Frontal cortex (tissue), 4 donors: ENCODE measurements around the gene MAVS. TPM values are rescaled to one million over a fixed set of nuclear protein-coding genes. Genes with fewer than 3 reads are reported as not detected.

Experiments used
- DNase-seq, 2 donors: peaks; one replicate each; pipeline ENCODE4 v3.0.0; 2012; ENCODE audit warnings: low spot score in 2 of 2
- FAIRE-seq: peaks from 2 replicates; lab custom pipeline; 2012; peaks lifted over from hg19 to GRCh38; lab: Jason Lieb, UNC
- total RNA-seq: library from RNA; depleted of rRNA; stranded (reverse); fragments of >200 nt; gene quantifications from one replicate; pipeline ENCODE4 v1.2.3, GENCODE V29; 2014
- donor health status: control.
- donor health status: control.
- donor health status: control.

Gene MAVS
- 6.9 TPM for total RNA-seq

GRCh38 chr20:3846740-3847428, at the start of gene MAVS:
Gene MAVS, plus strand, starts transcription at chr20:3846834. Its CDS starts 7,791 bp downstream, at chr20:3854625.
- DNase-seq (peak; percentile 94 to 96), FAIRE-seq (no peak)

GRCh38 chr20:3797226-3797545, 49.4 kb upstream of the MAVS start:
- FAIRE-seq: no peak
- DNase-seq: no peak

DNA sequence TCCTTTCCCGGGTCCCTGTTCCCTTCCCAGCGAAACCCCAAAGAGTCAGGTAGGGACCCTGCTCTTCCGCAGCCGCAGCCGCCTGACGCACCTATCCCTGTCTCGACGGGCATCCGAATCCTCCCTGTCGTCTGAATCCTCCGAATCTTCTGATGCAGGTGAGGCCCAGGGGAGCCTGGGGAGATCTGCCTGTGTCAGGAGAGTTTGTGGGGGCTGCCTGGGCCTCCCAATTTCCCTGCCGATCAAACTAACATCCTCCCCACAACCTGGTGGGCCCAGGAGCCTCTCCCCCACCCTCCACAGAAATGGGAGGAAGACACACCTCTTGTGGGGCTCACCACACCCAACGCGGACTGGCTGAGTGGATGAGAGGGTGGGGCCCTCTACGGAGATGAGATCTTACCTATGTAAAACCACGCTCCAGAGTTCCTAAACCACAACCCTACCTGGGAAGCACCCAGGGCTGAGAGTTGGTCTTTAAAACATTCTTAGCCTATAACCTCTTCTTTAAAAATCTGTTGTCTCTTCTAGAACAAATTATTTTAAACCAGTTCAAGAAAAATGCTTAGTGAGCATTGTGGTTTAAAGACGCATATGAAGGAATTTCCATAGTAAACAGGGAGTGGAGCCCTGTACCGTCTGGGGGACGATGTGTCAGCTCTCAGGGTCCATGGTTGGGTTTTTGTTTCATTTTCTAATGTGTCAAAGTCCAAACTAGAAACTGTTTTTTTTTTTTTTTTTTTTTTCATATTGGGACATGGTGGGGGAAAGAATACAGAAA, 48.9 kb upstream of the MAVS start:
- no peak for FAIRE-seq
- DNase-seq: no peak

- FAIRE-seq: no peak
These were observed 48.3 kb upstream of the MAVS start for GRCh38 chr20:3798373-3798768.

DNA sequence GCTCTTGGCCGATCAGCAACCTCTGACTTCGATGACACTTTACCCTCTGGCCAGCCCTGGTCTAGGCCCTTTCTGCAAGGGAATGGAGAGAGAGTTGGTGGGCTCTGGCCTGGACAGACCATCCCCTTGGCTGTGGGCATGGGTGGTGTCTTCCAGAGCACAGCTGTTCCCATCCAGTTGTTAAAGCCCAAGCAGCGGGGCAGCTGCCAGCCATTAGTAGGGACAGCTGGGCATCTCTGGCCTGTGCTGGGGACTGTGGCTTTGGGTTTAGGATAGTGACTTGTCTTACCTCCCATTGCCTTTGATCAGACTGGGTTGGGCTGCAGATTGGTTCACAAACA, 47.8 kb upstream of the MAVS start:
- FAIRE-seq (no peak), DNase-seq (no peak)

More at GRCh38 chr20:3798373-3798768, 48.3 kb upstream of the MAVS start:
- DNase-seq: no peak

DNA sequence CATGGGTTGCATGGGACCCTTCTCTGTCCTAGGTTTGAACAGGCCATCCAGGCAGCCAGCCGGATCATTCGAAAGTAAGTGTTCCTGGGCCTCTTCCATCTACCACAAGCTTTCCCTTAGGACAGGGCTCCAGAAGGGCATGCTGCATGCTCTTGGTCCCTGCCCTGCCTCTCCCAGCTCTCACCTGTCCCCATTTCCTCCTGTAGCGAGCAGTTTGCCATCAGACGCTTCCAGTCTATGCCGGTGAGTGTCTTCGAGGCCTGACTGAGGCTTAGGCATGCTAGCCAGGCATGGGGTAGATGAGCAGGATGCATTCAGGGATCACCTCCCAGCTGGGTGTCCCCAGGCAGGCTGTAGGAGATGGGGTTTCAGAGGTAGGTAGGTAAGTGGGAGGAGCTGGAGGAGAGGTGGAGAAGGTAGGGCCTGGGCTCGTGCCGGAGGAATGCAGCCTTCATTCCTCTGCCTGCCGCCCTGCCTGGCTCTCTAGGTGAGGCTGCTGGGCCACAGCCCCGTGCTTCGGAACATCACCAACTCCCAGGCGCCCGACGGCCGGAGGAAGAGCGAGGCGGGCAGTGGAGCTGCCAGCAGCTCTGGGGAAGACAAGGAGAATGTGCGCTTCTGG, 46.3 kb upstream of the MAVS start:
- FAIRE-seq: no peak
- DNase-seq: no peak

- DNase-seq (no peak), FAIRE-seq (no peak)
These were observed 45.8 kb upstream of the MAVS start for GRCh38 chr20:3800878-3801260.

DNA sequence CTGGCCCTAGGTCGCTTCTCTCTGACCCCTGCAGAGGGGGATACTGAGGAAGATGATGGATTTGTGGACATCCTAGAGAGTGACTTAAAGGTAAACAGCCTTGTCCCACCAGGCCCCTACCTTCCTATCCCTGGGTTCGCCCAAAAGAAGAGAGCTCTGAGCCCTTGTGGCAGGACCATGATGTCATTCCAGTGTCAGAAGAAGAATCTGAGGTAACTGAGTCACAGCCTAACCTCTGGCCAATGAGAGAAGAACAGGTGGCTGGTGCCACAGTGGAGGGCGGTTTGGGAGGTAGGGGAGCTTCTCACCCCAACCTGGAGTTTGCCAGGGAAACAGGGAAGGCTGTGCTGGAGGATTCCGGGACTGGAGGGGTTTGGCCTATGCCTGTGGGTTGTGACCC, 45.3 kb upstream of the MAVS start:
- FAIRE-seq: no peak

GRCh38 chr20:3801846-3802245, 44.8 kb upstream of the MAVS start:
- FAIRE-seq: no peak
- DNase-seq: no peak

More for the DNA sequence above, 45.3 kb upstream of the MAVS start:
- no peak for DNase-seq

DNA sequence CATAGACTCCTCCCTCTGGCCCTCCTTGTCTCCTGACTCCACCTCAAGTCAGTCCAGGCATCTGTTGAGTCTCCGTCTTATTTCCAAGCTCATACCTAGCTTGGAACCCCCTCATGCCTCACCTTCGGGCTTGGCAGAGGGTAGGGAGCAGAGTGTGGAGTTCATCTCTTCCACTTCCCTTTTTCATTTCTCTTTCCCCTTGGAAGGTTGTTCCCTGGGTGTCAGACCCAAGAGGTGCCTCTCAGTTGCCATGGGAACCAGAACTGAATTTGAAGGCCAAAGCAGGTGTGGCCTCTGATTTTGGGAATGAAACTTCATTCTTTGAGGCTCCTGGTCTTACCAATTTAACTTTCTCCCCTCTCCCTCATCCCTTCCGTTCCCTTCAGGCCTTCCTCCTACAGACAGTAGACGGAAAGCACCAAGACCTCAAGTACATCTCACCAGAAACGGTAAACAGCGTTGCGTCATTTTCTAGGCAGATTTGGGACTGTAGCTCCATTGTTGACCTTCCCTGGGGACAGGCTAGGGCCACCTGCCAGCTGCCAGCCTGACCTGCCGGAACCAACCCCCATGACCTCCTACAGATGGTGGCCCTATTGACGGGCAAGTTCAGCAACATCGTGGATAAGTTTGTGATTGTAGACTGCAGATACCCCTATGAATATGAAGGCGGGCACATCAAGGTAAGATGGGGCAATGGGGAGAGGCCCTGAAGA, 44.0 kb upstream of the MAVS start:
- DNase-seq (no peak), FAIRE-seq (no peak)

DNA sequence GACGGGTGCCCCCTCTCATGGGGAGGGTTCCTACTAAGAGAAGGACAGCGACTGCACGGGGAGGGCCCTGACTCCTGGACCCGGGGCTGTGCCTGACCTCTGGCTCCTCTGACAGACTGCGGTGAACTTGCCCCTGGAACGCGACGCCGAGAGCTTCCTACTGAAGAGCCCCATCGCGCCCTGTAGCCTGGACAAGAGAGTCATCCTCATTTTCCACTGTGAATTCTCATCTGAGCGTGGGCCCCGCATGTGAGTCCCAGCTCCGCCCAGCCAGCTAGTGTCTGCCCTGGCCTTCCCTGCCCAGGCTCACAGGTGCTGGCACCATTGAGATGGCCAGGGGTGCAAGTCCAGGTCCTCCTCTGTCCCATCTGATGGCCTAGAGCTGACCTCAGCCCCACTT, 43.3 kb upstream of the MAVS start:
- FAIRE-seq (no peak), DNase-seq (no peak)

DNA sequence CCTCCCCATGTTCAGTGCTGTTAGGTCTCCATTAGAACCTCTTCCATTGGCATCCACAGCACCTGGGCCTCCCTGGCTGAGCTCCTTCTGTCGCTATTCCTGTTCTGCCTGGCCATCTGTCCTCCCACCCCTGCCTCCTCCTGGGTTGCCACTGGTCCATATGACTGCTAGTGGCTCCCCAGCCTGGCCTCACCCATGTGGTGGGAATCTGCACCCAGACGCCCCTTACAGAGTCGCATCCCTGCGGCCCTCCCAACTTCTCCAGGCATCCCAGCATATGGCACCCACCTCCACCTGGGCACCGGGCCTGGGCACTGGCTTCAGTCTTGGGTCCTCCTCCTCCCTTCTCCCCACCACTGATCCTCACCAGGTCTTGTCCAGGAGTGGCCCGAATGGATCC, 42.8 kb upstream of the MAVS start:
- DNase-seq (no peak), FAIRE-seq (no peak)

DNA sequence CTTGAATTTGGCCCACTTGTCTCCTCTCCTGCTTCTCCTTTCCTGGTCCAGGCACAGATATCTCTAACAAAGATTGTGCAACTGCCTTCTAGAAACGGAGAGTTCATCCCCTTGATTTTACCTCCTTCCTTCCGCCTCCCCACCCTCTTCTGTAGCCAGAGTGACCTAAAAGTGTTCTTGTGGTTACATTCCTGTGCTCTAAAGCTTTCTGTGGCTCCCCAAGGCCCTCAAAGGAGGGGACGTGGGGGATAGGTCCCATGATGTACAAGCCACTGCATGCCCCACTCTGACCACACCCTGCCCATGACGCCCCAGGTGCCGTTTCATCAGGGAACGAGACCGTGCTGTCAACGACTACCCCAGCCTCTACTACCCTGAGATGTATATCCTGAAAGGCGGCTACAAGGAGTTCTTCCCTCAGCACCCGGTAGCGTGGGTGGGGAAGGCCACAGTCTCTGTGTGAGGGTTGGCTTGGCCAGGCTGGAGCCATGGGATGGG, 42.3 kb upstream of the MAVS start:
- DNase-seq (no peak), FAIRE-seq (no peak)

DNA sequence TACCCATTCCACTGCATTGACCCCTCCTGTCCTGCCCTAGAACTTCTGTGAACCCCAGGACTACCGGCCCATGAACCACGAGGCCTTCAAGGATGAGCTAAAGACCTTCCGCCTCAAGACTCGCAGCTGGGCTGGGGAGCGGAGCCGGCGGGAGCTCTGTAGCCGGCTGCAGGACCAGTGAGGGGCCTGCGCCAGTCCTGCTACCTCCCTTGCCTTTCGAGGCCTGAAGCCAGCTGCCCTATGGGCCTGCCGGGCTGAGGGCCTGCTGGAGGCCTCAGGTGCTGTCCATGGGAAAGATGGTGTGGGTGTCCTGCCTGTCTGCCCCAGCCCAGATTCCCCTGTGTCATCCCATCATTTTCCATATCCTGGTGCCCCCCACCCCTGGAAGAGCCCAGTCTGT, 41.9 kb upstream of the MAVS start:
- FAIRE-seq: no peak
- no peak for DNase-seq

DNA sequence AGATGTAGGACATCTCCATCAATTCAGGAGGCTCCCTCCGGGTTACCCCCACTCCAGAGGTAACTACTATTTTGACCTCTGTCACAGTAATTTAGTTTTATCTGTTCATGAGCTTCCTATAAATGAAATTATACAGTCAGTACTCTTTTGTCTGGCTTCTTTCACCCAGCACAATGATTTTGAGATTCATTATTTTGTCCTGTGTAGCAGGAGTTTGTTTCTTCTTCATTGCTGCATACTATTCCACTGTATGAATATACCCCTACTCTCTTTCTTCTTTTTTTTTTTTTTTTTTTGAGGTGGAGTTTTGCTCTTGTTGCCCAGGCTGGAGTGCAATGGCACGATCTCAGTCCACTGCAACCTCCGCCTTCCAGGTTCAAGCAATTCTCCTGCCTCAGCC, 38.1 kb upstream of the MAVS start:
- FAIRE-seq (no peak), DNase-seq (no peak)

GRCh38 chr20:3811467-3812258, 35.0 kb upstream of the MAVS start:
- FAIRE-seq (no peak), DNase-seq (peak; percentile 77 to 93)

GRCh38 chr20:3812259-3812681, 34.4 kb upstream of the MAVS start:
- no peak for DNase-seq
- no peak for FAIRE-seq

- DNase-seq (no peak), FAIRE-seq (no peak)
These were observed 33.4 kb upstream of the MAVS start for GRCh38 chr20:3812975-3813847.
